ENCODE data around the gene SGK2.

The SGK2 gene

GRCh38 chr20:43631598-43631997 lies 72.8 kb downstream of the SGK2 start:
- no peak for TF ChIP-seq POU2F2 (IDR thresholded peaks at IDR 0.05; ENCODE audit: low read depth, low read length)
- no peak for TF ChIP-seq POLR2A (IDR thresholded peaks at IDR 0.05; ENCODE audit: low read depth, low read length)
- no peak for TF ChIP-seq POLR2AphosphoS5 (IDR thresholded peaks at IDR 0.05; ENCODE audit: low read depth, low read length)
- no peak for TF ChIP-seq PAX5 (IDR thresholded peaks at IDR 0.05; ENCODE audit: insufficient read depth, low read length, severe bottlenecking)
- no peak for TF ChIP-seq SPI1 (IDR thresholded peaks at IDR 0.05; ENCODE audit: low read depth, low read length)
- no peak for TF ChIP-seq TAF1 (IDR thresholded peaks at IDR 0.05; ENCODE audit: low read depth, low read length)
- FAIRE-seq (no peak), DNase-seq (ENCODE audit: insufficient read length, low spot score) (no peak)

All from GM12891 (cell line).